Dermis microvascular lymphatic vessel endothelial cell (primary cell): Measurements from ENCODE around the gene TMEM44. TPM values are rescaled to one million over a fixed set of nuclear protein-coding genes. Genes with fewer than 3 reads are reported as not detected.
A peak's percentile ranks its signal among the peaks of the same experiment; 100 is the strongest.
"Not testable (repeated sequence)": the region's sequence is repeated elsewhere in the genome, so short reads cannot be mapped to it uniquely, and the experiment has no call there.

ENCODE experiments used
- DNase-seq, 2 donors: peaks; one replicate each; pipeline versions ENCODE4 v3.0.0 to v3.0.0-alpha.2; 2010; ENCODE audit warnings: low read depth in 2 of 2
- total RNA-seq: library from RNA; depleted of rRNA; stranded (reverse); fragments of >200 nt; gene quantifications from 2 replicates; pipeline ENCODE4 v1.2.1, GENCODE V29; 2014

The TMEM44 gene
- total RNA-seq, 1 donor from 2014 or later: 27.0 TPM

DNA sequence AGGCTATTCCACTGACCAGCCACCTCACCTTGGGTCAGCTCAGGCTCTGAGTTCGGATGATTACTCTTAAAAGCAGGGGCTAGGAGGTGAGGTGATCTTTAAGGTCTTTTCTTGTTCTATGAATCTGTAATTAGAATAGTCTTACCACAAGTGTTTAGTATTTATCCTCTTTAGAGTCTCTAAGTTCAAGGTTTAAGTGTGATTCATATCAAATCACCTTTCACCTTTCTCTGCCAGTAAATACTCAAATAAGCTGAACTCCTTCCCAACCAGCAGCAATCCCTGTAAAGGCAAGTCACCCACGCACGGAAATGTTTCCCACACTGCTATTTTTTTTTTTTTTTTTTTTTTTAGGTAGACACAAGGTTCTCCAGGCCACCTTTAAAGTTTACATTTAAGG is 14.5 kb upstream of the TMEM44 start:
- no peak for DNase-seq

DNA sequence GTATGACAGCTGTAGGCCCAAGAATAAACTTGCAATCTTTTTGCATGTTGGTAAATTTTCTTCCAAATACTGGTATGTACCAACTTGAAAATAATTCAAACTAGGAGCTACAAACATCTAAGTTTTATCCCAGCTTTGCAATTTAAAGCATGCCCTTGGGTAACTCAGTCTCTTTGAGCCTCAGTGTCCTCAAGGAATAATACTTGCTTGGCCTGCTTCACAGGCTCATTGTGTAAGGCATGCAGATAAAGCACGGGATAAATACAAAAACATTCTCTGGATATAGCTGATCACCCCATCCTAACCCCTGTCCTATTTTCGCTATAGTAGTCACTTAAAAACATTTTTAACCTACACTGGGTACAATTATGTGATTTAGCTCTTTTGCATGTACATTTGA is 9.6 kb upstream of the TMEM44 start:
- no peak for DNase-seq

DNA sequence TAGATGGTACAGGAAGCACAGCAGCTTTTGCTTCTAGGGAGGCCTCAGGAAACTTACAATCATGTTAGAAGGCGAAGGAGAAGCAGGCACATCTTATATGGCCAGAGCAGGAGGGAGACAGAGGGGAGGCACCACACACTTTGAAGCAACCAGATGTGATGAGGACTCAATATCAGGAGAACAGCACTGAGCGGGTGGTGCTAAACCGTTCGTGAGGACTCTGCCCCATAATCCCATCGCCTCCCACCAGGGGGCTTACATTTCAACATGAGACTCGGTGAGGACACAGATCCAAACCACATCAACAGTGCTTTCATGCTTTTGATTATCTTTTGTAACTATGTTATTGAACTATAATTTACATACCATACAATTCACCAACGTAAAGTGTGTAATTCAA is 7.6 kb upstream of the TMEM44 start:
- DNase-seq: peak; percentile 46 to 82

- no peak for DNase-seq
Measured at GRCh38 chr3:194638991-194639605, 5.9 kb upstream of the TMEM44 start.

- no peak for DNase-seq
Measured at GRCh38 chr3:194637541-194638400, 4.6 kb upstream of the TMEM44 start.

DNA sequence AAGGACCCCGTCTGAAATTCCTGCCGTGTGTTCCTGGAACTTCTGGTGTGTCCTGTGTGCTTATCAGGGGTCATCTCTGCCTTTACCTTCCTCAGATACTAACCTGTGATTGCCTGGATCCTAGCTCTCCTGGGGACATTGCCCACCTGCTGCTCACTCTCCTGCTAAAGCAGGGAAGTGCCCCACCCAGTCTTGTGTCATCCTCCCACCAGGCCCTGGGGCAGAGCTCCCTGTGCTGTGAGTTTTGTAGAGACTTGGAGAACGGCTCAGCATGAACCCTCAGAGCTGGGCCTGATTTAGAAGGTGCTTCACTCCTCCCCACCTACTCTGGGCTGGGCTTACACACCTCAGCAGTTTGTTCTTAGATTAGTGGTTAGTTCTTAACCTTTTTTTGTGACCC is 3.8 kb upstream of the TMEM44 start:
- DNase-seq: no peak

GRCh38 chr3:194632809-194633348 is 340 bp downstream of the TMEM44 start:
- DNase-seq: peak; percentile 11 to 49

GRCh38 chr3:194632226-194632808 is 902 bp downstream of the TMEM44 start:
- DNase-seq: peak in 1 of 2 donors; percentile 10

GRCh38 chr3:194631696-194632095 is 1.5 kb downstream of the TMEM44 start:
- DNase-seq: peak in 1 of 2 donors; percentile 35

- DNase-seq: not testable (repeated sequence)
Measured at GRCh38 chr3:194630681-194631080, 2.5 kb downstream of the TMEM44 start.

DNA sequence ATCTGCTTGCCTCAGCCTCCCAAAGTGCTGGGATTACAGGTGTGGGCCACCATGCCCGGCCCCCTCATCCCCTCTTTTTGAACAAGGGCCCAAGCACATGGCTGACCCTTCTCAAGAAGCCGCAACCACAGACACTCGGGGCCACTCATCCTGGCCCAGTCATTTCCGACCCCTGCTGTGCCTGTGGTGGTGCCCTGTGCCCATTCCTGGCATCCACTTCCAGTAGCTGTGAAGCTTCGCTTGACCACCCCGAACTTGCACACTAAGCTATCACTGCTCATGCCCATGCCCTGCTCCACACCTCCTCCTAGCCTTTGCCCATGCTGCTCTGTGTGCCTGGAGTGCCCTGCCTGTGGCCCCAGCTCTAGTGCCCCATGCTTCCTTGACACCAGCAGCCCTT is 8.3 kb downstream of the TMEM44 start:
- DNase-seq: no peak

DNA sequence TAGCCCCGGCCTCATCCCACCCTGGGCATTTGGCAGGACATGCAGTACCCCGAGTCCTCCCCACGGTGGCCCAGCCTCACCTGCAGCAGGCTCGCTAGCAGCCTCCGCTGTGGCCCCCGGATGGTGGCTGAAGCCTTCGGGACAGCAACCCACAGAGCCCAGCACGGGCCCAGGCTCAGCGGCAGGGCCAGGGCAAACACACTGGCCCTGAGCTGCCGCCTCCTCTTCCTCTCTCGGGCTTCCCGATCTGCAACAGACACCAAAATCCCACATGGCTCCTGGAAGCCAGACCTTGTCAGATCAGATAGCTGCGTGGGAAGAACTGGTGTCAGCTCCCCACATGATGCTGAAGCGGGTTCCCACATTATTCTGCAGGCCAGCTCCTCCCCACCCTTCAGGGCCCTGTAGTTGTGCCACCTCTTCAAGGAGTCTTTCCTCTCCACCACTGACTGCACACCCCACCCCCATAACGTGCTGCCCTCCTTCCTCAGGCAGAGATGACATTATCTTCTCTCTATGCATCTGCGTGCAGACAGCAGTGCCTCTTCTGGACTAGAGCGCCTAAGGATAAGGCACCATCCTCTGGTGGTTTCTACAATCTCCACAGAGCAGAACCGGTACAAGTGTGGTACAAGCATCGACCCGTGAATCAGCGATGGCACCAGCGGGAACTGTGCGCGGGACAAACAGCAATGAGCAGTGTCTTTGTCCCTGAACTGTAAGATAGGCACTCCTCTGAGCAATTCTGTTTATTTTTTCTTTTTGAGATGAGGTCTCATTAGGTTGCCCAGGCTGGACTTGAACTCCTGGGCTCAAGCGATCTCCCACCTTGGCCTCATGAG is 9.5 kb downstream of the TMEM44 start:
- no peak for DNase-seq

DNA sequence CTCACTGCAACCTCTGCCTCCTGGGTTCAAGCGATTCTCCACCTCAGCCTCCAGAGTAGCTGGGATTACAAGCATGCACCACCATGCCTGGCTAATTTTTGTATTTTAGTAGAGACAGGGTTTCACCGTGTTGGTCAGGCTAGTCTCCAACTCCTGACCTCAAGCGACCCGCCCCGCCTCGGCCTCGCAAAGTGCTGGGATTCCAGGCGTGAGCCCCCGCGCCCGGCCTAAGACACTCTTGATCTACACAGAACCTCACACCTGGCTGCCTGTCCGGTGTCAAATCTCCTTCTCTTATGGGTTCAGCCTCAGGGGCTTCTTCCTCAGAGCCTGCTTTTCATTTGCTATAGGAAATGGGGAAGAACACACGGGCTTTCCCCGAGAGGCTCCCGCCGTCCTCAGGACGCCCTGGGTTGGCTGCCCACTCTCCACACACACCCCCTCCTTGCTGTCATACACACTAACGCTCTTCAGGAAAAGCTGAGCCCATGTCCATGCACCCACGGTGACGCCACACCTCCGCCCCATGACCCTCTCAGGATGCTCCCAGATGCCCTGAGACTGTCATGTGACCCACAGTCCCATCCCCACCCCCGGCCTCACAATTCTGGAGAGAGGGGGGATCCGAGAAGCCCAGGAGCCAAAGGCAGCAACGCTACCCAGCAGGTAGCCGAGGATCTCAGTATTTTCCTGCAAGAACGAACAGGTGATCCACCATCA is 10.4 kb downstream of the TMEM44 start:
- no peak for DNase-seq

GRCh38 chr3:194621947-194622346 is 11.3 kb downstream of the TMEM44 start:
- no peak for DNase-seq

DNA sequence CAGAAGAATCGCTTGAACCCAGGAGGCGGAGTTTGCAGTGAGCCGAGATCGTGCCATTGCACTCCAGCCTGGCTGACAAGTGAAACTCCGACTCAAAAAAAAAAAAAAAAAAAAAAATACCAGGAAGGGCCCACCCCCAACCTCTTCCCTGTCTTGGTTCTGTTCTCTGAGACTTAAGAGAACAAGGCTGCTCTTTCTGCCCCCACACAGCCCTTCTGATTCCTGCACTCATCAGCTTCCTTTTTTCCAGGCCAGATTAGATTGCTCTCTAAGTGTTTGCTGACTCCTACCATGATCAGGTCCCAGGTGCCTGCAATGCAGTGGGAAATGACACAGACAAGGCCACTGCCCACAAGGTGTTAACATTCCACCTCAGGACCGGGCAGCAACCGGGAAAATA is 13.0 kb downstream of the TMEM44 start:
- no peak for DNase-seq

DNA sequence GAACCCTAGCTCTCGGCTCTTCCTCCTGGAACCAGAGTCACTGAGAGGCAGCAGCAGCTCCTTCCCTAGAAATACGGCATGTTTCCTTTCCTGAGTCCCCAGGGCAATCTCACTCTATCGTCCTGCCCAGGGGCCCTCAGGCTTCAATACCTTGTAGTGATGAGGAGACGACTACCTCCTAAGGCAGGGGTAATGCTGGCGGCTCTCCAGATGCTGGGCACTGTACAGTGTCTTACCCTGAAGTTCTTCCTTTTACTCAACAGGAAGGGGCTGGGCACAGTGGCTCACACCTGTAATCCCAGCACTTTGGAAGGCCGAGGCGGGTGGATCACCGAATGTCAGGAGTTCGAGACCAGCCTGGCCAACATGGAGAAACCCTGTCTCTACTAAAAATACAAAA is 13.5 kb downstream of the TMEM44 start:
- DNase-seq: no peak

DNA sequence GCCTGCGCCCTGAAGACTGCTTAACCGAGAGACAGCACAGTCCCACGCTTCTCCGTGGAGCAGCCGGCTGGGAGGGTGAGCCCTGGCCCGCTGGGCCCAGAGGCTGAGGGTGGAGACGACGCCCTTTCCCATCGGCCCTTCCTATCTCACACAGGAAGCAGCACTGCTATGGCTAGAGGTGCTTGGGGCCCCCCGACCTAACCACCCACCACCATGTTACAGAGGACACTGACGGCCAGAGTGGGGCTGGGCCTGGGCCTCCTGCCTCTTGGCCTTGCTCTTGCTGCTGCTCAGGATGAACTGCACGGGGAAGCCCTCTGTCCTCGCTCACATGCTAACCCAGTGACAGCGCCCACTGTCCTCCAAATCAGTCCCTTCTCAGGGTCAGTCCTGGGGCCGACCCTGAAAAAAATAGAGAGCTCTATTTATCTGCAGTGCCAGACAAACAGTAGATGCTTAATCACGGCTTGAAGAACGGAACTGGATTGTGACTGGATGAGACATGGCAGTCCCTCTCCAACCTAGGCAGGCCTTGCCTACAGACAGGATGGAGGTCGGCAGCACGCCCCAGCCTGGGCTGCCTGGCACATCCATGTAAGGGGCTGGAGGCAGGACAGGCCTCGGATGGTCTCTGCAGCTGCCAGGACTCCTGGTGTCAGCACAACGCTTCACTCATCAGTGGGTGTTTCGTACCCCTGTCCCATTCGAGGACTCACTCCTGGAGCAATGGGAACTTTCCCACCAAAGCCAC is 14.2 kb downstream of the TMEM44 start:
- DNase-seq: no peak

- DNase-seq: no peak
Measured at GRCh38 chr3:194617827-194618226, 15.4 kb downstream of the TMEM44 start.

GRCh38 chr3:194617143-194617671 is 16.0 kb downstream of the TMEM44 start:
- DNase-seq: no peak

DNA sequence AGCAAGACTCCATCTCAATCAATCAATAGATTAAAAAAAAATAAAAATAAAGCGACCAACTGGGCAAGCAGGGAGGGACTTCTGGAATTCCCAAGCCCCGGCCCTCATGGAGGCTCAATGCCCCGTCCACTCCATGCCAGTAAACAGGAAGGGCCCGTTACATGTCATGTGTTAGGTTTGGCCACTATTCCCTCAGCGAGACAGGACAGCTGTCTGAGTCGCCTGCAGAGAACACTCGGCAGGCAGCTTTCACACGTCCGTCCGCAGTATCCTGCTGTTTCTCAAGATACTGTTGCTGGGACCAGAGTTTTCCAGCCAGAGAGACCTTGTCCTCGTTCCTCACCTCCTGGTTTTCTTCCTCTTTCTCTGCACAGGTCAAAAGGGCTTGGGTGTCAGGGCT is 18.0 kb downstream of the TMEM44 start:
- DNase-seq: peak; percentile 30 to 63
